ENCODE results near the gene RANBP17.
A peak's percentile ranks its signal among the peaks of the same experiment; 100 is the strongest.

The RANBP17 gene

GRCh38 chr5:171306781-171307591 is 445.2 kb downstream of the RANBP17 start:
- DNase-seq: peak; percentile 36

- DNase-seq: peak; percentile 80
These were observed 446.1 kb downstream of the RANBP17 start for GRCh38 chr5:171307789-171308452.

- peak; percentile 88 for DNase-seq
These were observed 446.8 kb downstream of the RANBP17 start, which contains the start of gene TLX3 for GRCh38 chr5:171308453-171309275. Gene TLX3 (plus strand): TSS chr5:171309248. CDS start chr5:171309366, 118 bp downstream.

DNA sequence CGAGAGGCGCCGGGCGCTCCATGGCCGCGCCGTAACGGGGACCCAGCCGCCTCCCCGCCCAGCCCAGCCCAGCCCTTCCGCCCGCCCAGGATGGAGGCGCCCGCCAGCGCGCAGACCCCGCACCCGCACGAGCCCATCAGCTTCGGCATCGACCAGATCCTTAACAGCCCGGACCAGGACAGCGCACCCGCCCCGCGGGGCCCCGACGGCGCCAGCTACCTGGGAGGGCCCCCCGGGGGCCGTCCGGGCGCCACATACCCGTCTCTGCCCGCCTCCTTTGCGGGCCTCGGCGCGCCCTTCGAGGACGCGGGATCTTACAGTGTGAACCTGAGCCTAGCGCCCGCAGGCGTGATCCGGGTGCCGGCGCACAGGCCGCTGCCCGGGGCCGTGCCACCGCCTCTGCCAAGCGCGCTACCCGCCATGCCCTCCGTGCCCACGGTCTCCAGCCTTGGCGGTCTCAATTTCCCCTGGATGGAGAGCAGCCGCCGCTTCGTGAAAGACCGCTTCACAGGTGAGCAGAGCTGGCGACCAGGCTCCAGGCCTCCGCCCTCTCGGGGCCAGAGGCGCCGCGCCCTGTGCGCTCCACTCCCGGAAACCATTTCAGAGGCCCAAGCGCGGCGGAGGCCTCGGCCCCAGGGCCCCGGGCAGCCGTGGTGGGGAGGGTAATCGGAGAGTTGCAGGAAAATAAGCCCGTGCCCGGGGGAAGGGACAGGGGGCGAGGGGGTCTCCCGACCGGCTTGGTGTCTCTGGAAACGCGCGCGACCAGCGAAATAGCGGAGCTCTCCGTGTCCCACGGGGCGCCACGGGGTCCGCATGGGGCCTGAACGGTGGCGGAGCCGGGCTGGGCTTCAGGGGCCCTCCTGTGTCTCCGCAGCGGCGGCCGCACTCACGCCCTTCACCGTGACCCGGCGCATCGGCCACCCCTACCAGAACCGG is 447.7 kb downstream of the RANBP17 start:
- DNase-seq: peak; percentile 60

GRCh38 chr5:171310212-171310818 is 448.5 kb downstream of the RANBP17 start:
- DNase-seq: peak; percentile 30

DNA sequence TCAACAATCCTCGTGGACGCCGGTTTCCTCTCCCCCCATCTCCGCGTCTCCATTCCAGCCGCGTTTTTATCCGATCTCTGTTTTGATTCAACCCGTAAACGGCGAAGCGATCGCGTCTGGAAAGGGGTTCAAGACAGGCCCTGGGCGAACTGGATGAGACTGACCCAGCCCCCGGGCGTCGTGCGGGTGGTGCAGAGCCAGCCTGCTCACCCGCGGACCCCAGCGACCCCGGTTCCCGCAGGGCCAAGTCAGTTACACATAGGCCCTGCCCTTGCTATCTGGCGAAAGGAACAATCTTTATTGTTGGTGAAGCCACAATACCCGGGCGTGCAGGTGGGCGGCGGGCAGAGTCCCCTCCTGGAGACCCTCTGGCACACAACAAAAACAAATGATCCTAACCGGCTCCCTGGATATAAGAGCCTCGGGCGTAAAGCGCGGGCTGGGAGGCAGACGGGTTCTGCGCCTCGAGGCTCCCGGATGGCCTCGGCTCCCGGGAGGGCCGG is 449.1 kb downstream of the RANBP17 start:
- peak; percentile 66 for DNase-seq

- DNase-seq: peak; percentile 82
These were observed 449.7 kb downstream of the RANBP17 start for GRCh38 chr5:171311322-171312077.

DNA sequence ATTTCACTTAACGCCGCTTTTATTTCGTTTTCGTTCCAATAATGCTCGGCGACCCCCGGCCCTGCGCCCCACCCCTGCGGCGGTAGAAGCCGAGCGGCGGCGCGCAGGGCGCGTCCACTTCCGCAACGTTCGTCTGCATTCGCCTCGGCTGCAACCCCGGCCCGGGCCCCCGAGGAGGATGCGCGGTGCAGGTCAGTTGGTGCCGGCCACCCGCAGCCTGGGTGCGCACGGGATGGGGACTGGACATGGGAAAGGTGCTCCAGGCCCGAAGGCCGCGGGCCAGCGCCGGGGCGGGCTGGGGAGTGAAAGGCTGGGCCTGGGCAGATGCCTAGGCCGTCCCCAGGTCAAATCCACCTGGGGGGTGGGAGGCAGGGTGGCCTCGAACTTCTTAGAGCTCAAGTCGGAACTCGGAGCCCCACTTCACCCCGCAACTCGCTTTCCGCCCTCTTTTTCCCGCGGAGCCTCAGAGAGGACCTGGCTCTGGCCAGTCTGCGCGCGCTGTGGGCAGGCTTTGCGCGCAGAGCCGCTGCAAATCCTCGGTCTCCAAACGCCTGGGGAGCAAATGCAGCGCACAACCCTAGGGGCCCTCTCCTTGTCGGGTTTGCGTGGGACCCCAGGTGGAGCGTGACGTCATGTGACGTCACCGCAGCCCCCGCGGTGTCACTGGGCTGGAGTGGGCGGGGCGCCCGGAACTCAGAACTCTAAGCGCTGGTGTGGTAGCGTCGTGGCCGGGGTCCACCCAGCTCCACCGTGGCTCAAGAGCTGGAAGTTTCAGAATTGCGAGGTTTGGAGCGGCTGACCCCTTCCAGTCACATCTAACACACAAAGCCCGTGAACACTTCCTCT is 450.5 kb downstream of the RANBP17 start:
- peak; percentile 68 for DNase-seq

- peak; percentile 50 for DNase-seq
These were observed 451.8 kb downstream of the RANBP17 start for GRCh38 chr5:171313481-171314206.

DNA sequence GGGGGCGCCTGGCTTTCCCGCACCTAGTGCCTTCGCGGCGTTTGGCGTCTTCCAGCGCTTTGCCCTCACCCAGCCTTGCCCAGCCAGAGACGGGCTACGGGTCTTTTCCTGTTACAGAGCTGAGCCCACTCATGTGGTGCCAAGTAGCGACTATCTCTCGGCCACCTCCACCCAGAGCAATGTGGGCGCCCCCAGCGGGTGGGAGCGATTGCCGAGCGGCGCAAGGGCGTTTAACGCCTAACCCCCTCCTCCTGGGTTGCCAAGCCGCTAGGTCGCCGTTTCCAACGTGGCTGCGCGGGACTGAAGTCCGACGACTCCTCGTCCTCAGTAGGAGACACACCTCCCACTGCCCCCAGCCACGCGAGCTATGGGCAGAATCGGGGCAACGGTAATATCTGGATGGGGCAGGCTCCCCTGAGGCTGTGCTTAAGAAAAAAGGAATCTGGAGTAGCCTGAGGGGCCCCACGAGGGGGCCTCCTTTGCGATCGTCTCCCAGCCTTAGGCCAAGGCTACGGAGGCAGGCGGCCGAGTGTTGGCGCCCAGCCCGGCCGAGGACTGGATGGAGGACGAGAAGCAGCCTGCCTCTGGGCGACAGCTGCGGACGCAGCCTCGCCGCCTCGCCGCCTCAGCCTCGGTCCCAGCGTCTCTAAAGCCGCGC is 453.0 kb downstream of the RANBP17 start:
- peak; percentile 65 for DNase-seq

DNA sequence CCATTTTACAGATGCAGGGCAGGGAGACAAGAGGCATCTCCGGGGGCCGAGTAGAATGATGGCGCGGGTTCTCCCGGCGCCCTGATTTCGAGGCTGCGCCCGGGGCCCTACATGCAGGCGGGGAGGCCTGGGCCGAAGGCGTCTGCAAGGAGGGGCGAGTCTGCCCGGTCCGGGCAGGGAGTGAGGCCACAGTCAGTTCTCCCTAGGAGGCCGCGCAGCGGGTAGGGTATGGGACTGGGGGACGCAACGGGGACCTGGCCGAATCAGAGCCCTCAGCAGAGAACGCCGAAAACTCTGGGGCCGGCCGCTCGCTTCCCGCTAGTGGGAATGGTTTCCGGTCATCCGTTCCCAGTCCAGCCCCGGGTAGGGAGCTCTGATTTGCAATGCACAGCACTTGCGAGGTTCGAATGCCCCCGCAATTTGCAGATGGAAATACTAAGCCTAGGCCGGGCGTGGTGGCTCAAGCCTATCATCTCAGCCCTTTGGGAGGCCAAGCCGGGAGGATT is 453.6 kb downstream of the RANBP17 start:
- DNase-seq: peak; percentile 49

- DNase-seq: no peak
These were observed 454.1 kb downstream of the RANBP17 start for GRCh38 chr5:171315925-171316257.

DNA sequence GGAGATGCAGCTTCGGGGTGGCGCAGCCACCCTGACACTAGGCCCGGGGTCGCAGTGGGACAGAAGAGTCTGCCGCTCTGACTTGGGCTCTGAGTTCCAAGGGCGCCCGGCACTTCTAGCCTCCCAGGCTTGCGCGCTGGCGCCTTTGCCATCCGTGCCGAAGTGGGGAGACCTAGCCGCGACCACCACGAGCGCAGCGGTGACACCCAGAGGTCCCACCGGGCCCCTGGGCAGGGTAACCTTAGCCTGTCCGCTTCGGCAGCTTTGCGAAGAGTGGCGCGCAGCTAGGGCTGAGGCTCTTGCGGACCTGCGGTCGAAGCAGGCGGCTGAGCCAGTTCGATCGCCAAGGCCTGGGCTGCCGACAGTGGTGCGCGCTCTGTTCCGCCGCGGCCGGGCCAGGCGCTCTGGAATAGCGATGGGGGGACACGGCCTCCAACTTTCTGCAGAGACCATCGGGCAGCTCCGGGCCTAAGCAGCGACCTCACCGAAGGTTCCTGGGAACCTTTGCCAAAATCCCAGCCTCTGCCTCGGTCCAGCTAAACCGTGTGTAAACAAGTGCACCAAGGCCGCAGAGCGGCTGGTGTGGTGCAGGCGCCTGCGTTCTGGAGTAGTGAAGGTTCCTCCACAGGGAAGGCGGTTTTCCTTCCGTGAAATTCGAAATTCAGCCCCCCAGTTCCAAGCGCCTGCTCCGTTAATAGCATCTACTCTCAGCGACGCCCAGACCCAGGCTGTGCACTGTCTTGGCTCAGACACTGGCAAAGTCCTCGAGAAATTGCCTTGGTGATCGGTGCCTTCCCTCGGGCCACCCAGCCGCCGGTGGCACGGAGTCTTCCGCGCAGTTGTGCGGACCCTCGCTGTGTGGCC is 454.7 kb downstream of the RANBP17 start:
- peak; percentile 66 for DNase-seq

GRCh38 chr5:171317230-171317629 is 455.4 kb downstream of the RANBP17 start:
- DNase-seq: peak; percentile 47

DNA sequence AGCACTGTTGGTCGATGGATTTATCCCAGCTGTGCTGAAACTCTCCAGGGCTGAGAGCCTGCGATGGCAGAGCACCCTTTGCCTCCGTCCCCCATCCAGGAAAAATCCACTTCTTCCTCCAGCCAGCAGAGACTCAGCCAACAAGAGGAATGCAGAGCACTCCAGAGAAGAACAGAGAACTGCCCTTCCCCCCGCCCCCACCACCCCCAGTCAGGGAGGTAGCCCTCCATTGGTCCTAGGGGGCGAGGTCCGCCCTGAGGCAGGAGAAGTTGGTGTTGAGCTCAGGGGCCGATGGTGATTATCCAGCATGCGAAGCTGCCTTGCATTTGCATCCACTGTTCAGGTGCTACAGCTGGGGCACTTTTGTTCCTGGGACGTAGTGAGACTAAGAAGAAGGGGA is 456.2 kb downstream of the RANBP17 start:
- no peak for DNase-seq

GRCh38 chr5:171321447-171321846 is 459.6 kb downstream of the RANBP17 start:
- DNase-seq: no peak

GRCh38 chr5:171322527-171322926 is 460.7 kb downstream of the RANBP17 start:
- no peak for DNase-seq

All from eye (tissue), 1 donor.